GM23338 (cell line): ENCODE results near the gene KCNA3.

Source experiments
- CREB1 ChIP-seq: fragments of 250-450 bp; sonication (Bioruptor Pico); IDR thresholded peaks from 2 replicates; pipeline ENCODE4 v1.5.0; 2020; ENCODE audit warnings: low read depth, mild to moderate bottlenecking, moderate library complexity
- ETS1 ChIP-seq: IDR thresholded peaks from 2 replicates; pipeline ENCODE4 v1.6.1; 2016; ENCODE audit warnings: antibody characterized with exemption
- EZH2 ChIP-seq: fragments of 200-600 bp; sonication (generic); IDR thresholded peaks from one replicate; pipeline ENCODE4 v1.8.0; 2017; ENCODE audit warnings: antibody characterized with exemption, mild to moderate bottlenecking, low read depth; ENCODE audit not compliant: unreplicated experiment
- EZH2phosphoT487 ChIP-seq: fragments of 200-600 bp; sonication (generic); IDR thresholded peaks from one replicate; pipeline ENCODE4 v1.8.1; 2018; ENCODE audit warnings: antibody characterized with exemption; ENCODE audit not compliant: unreplicated experiment
- JUNB ChIP-seq: IDR thresholded peaks from one replicate; pipeline ENCODE4 v1.6.1; 2016; ENCODE audit warnings: antibody characterized with exemption; ENCODE audit not compliant: unreplicated experiment
- NANOG ChIP-seq: IDR thresholded peaks from 2 replicates; pipeline ENCODE4 v1.6.1; 2016; ENCODE audit warnings: antibody characterized with exemption, borderline replicate concordance
- POLR2AphosphoS5 ChIP-seq: IDR thresholded peaks from 2 replicates; pipeline ENCODE4 v1.6.1; 2016; ENCODE audit warnings: antibody characterized with exemption, low read depth
- ZNF114 ChIP-seq: fragments of 250-450 bp; sonication (Bioruptor Pico); IDR thresholded peaks from 2 replicates; pipeline ENCODE4 v1.5.0; 2020; ENCODE audit warnings: mild to moderate bottlenecking, moderate library complexity
- ZNF331 ChIP-seq: fragments of 250-450 bp; sonication (Bioruptor Pico); IDR thresholded peaks from 2 replicates; pipeline ENCODE4 v1.5.0; 2020; ENCODE audit warnings: low read depth, mild to moderate bottlenecking, moderate library complexity
- TF ChIP-seq, protein P1 (sequence below), 2 experiments: fragments of 200-600 bp in 1 of 2; sonication (generic) in 1 of 2; conservative IDR thresholded peaks; 2 replicates each; pipeline versions ENCODE4 v1.5.1 to v1.6.1; 2016 to 2017; ENCODE audit warnings: antibody characterized with exemption in 2 of 2, low read depth in 2 of 2, mild to moderate bottlenecking in 2 of 2, moderate library complexity in 1 of 2
- TF ChIP-seq, protein P2 (sequence below): IDR thresholded peaks from one replicate; pipeline ENCODE4 v1.6.1; 2018; ENCODE audit warnings: antibody characterized with exemption; ENCODE audit not compliant: unreplicated experiment

- TF ChIP-seq, protein P1, sequence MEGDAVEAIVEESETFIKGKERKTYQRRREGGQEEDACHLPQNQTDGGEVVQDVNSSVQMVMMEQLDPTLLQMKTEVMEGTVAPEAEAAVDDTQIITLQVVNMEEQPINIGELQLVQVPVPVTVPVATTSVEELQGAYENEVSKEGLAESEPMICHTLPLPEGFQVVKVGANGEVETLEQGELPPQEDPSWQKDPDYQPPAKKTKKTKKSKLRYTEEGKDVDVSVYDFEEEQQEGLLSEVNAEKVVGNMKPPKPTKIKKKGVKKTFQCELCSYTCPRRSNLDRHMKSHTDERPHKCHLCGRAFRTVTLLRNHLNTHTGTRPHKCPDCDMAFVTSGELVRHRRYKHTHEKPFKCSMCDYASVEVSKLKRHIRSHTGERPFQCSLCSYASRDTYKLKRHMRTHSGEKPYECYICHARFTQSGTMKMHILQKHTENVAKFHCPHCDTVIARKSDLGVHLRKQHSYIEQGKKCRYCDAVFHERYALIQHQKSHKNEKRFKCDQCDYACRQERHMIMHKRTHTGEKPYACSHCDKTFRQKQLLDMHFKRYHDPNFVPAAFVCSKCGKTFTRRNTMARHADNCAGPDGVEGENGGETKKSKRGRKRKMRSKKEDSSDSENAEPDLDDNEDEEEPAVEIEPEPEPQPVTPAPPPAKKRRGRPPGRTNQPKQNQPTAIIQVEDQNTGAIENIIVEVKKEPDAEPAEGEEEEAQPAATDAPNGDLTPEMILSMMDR (conservative IDR thresholded peaks at IDR 0.05; ENCODE audit: low read depth in 2 of 2): no peak
- TF ChIP-seq POLR2AphosphoS5 (no peak), EZH2 (no peak), CREB1 (CRISPR knock-in tag) (no peak), EZH2phosphoT487 (no peak), ZNF114 (CRISPR knock-in tag) (no peak), ETS1 (no peak), ZNF331 (no peak), NANOG (no peak), JUNB (no peak)
- TF ChIP-seq, protein P2, sequence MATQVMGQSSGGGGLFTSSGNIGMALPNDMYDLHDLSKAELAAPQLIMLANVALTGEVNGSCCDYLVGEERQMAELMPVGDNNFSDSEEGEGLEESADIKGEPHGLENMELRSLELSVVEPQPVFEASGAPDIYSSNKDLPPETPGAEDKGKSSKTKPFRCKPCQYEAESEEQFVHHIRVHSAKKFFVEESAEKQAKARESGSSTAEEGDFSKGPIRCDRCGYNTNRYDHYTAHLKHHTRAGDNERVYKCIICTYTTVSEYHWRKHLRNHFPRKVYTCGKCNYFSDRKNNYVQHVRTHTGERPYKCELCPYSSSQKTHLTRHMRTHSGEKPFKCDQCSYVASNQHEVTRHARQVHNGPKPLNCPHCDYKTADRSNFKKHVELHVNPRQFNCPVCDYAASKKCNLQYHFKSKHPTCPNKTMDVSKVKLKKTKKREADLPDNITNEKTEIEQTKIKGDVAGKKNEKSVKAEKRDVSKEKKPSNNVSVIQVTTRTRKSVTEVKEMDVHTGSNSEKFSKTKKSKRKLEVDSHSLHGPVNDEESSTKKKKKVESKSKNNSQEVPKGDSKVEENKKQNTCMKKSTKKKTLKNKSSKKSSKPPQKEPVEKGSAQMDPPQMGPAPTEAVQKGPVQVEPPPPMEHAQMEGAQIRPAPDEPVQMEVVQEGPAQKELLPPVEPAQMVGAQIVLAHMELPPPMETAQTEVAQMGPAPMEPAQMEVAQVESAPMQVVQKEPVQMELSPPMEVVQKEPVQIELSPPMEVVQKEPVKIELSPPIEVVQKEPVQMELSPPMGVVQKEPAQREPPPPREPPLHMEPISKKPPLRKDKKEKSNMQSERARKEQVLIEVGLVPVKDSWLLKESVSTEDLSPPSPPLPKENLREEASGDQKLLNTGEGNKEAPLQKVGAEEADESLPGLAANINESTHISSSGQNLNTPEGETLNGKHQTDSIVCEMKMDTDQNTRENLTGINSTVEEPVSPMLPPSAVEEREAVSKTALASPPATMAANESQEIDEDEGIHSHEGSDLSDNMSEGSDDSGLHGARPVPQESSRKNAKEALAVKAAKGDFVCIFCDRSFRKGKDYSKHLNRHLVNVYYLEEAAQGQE: no peak
These were observed 27.4 kb downstream of the KCNA3 start for GRCh38 chr1:110647254-110647891.
